Calu3 (cell line): ENCODE data around the gene TSPAN13. TPM values are rescaled to one million over a fixed set of nuclear protein-coding genes. Genes with fewer than 3 reads are reported as not detected.

Experiments used
- BruUV-seq: library from RNA; stranded (reverse); fragments of 400-500 nt; replicated peaks from 2 replicates; lab custom pipeline; 2021; lab: Mats Ljungman, UMichigan
- CTCF ChIA-PET: fragments of 300-600 bp; sonication (Branson Sonifier 250); formaldehyde crosslinking; loops from one replicate; lab custom pipeline; 2022; ENCODE audit warnings: antibody characterized with exemption; lab: Charles Lee
- DNase-seq: peaks from one replicate; pipeline ENCODE4 v3.0.0; 2022
- H3K27ac Mint-ChIP-seq: one replicate; pipeline ENCODE4 v1.8.0; 2022; ENCODE audit warnings: mixed read lengths; ENCODE audit not compliant: unreplicated experiment
- H3K27me3 Mint-ChIP-seq: one replicate; pipeline ENCODE4 v1.8.0; 2022; ENCODE audit warnings: mixed read lengths; ENCODE audit not compliant: unreplicated experiment
- H3K36me3 Mint-ChIP-seq: one replicate; pipeline ENCODE4 v1.8.0; 2022; ENCODE audit warnings: mild to moderate bottlenecking, moderate library complexity, mixed read lengths; ENCODE audit not compliant: insufficient read depth, unreplicated experiment
- H3K4me1 Mint-ChIP-seq: one replicate; pipeline ENCODE4 v1.8.0; 2022; ENCODE audit warnings: mild to moderate bottlenecking, low read depth, mixed read lengths; ENCODE audit not compliant: unreplicated experiment
- H3K4me3 Mint-ChIP-seq: one replicate; pipeline ENCODE4 v1.8.0; 2022; ENCODE audit warnings: mild to moderate bottlenecking, low read depth, moderate library complexity, mixed read lengths; ENCODE audit not compliant: unreplicated experiment
- H3K9me3 Mint-ChIP-seq: one replicate; pipeline ENCODE4 v1.8.0; 2022; ENCODE audit warnings: low read depth, mixed read lengths; ENCODE audit not compliant: unreplicated experiment
- intact Hi-C: fragments of 100-400 bp; cut with micrococcal nuclease; formaldehyde crosslinking; loops from one replicate; pipeline ENCODE4 v1.10.0; 2022; ENCODE audit not compliant: unreplicated experiment
- total RNA-seq: library from RNA; stranded (reverse); gene quantifications from 2 replicates; pipeline ENCODE4 v1.2.3, GENCODE V29; 2022
- TF ChIP-seq, protein P1 (sequence below): fragments of 200-600 bp; IDR thresholded peaks from one replicate; pipeline ENCODE4 v1.8.0; 2022; ENCODE audit warnings: antibody characterized with exemption; ENCODE audit not compliant: unreplicated experiment

TSPAN13 gene
- total RNA-seq, 1 experiment from 2014 or later: 148 TPM

DNA sequence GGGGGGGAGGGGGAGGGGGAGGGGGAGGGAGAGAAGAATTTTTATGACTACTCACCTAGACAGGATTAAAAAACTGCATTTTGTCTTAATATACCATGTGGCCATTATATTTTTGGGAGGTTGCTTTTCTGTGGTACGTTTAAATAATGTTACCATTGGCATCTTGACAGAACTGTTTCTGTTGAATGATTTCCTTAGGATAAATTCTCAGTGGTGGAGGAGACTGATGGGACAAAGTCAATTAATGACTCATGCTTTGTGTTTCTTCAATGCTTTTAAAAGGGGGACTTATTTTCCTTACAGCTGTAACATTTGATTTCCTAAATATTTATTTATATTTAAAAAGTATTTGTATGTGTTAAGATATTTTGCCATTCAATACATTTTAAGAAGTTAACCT, 37.5 kb downstream of the TSPAN13 start:
- intact Hi-C loops: no loop called here
- Mint-ChIP-seq H3K36me3 (peaks cover 48% of the 10 kb centered on the region), H3K4me1 (peaks cover 33% of the 10 kb centered on the region), H3K9me3 (no peaks in the 10 kb centered on the region), H3K27me3 (no peaks in the 10 kb centered on the region), H3K27ac (peak overlapping the region; percentile 90), H3K4me3 (peak overlapping the region; percentile 69)
- TF ChIP-seq, protein P1, sequence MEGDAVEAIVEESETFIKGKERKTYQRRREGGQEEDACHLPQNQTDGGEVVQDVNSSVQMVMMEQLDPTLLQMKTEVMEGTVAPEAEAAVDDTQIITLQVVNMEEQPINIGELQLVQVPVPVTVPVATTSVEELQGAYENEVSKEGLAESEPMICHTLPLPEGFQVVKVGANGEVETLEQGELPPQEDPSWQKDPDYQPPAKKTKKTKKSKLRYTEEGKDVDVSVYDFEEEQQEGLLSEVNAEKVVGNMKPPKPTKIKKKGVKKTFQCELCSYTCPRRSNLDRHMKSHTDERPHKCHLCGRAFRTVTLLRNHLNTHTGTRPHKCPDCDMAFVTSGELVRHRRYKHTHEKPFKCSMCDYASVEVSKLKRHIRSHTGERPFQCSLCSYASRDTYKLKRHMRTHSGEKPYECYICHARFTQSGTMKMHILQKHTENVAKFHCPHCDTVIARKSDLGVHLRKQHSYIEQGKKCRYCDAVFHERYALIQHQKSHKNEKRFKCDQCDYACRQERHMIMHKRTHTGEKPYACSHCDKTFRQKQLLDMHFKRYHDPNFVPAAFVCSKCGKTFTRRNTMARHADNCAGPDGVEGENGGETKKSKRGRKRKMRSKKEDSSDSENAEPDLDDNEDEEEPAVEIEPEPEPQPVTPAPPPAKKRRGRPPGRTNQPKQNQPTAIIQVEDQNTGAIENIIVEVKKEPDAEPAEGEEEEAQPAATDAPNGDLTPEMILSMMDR: no peak
- CTCF ChIA-PET: interaction anchor here (0.6 kb wide), 1 partner anchor 17 kb away, joined by 5 read pairs; no protein-coding TSS in a partner anchor
- no peak for DNase-seq
- no TSS peak for BruUV-seq

DNA sequence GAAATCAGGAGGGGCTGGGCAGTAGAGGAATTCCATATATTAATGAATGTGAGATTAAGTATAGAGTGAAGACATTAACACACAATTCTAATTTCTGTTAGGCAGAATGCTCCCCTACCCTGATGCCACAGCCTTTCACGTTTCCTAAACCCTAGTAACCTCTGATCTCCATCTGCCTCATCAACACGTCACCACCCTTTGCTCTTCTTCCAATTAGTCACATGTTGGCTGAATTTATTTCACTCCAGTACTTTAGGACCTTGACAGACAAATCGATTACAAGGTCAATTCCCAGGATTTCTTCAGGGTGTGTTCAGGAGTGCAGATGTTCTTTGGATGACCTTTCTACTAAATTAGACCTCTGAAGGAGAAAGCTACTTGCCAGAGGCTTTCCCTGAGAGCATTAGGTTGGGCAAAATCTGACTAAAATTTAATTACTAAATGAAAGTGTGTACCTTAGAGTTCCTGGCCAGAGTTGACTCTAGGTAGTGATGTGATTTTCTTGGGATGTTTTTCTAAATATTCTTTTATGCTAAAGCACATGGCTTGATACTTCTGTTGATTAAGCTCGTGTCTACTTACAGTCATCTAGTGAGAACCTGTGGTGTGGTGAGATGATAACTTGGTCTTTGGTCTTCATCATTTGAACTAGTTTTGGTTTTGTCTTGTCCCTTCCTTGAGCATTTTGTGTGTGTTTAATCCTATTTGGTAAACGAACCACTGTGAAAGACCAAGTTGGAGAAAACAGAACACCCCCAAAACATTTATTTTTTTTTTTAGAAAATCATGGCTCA, 38.5 kb downstream of the TSPAN13 start:
- no peak for DNase-seq
- CTCF ChIA-PET: interaction anchor here (0.7 kb wide), 1 partner anchor 462 kb away, joined by 3 read pairs; no protein-coding TSS in a partner anchor
- no peak overlapping the region for H3K4me3 Mint-ChIP-seq
- H3K27ac Mint-ChIP-seq: peak overlapping the region; percentile 90
- H3K9me3 Mint-ChIP-seq: no peaks in the 10 kb centered on the region
- intact Hi-C loops: no loop called here
- no TSS peak for BruUV-seq
- peaks cover 48% of the 10 kb centered on the region for H3K36me3 Mint-ChIP-seq
- TF ChIP-seq, protein P1: no peak
- H3K4me1 Mint-ChIP-seq: peaks cover 26% of the 10 kb centered on the region
- no peaks in the 10 kb centered on the region for H3K27me3 Mint-ChIP-seq

DNA sequence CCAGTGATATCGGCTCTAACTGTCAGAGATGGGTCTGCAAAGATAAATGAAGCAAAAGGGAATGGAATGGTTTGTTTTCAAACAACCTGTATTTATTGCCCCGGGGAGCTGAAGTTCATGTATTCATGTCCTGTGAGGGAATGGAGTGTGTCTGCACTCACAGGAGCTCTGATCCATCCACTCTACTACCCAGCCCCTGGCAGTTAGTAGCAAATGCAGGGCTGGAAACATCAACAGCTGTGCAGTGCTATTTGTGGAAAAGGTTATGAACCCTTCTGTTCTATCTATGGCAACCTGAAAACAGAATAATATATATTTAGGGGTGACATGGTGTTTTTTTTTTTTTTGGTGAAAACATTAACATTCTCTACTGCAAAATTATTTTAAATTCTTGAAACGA, 41.4 kb downstream of the TSPAN13 start:
- peaks cover 14% of the 10 kb centered on the region for H3K4me1 Mint-ChIP-seq
- H3K27me3 Mint-ChIP-seq: no peaks in the 10 kb centered on the region
- no peaks in the 10 kb centered on the region for H3K9me3 Mint-ChIP-seq
- H3K27ac Mint-ChIP-seq: no peak overlapping the region
- CTCF ChIA-PET: interaction anchor here (1.2 kb wide), 1 partner anchor 8 kb away, joined by 3 read pairs; no protein-coding TSS in a partner anchor
- H3K36me3 Mint-ChIP-seq: peaks cover 48% of the 10 kb centered on the region
- no peak overlapping the region for H3K4me3 Mint-ChIP-seq
- BruUV-seq: no TSS peak
- TF ChIP-seq, protein P1: no peak
- intact Hi-C loops: no loop called here
- DNase-seq: no peak

DNA sequence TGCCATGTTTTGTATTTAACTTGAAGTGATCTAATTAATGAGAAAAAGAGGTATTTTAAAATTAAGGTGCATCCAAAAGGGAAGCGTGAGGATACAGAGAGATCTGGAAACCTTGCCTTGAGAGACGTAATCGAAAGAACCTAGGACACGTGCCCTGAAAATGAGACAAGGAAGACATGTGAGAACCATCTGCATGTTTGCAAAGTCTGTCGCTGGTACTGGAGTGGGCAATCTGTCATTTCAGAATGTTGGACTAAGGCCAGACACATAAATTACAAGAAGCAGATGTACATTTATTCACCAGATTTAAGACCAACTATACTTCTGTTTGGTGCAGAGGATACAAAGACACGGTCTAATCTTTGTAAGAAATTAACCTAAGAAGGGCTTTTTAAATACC, 42.1 kb downstream of the TSPAN13 start:
- Mint-ChIP-seq H3K27me3 (no peaks in the 10 kb centered on the region), H3K4me3 (no peak overlapping the region), H3K9me3 (no peaks in the 10 kb centered on the region), H3K27ac (no peak overlapping the region), H3K4me1 (peaks cover 14% of the 10 kb centered on the region), H3K36me3 (peaks cover 48% of the 10 kb centered on the region)
- DNase-seq: no peak
- TF ChIP-seq, protein P1: no peak
- BruUV-seq: no TSS peak
- CTCF ChIA-PET: no interaction called here
- intact Hi-C loops: no loop called here
